Gastrocnemius medialis (tissue), 4 donors: Measurements from ENCODE around the gene NPHS1.

Experiments
- CTCF ChIP-seq, 5 experiments: fragments of 450-650 bp in 3 of 5; fragments of 200-600 bp in 2 of 5; sonication (generic) in 2 of 5; IDR thresholded peaks in 4 of 5; conservative IDR thresholded peaks in 1 of 5; 1 replicate in 4 of 5; 2 replicates in 1 of 5; pipeline ENCODE4 v1.5.1; 2016 to 2019; ENCODE audit warnings: antibody characterized with exemption in 5 of 5, mild to moderate bottlenecking in 3 of 5, moderate library complexity in 3 of 5
- POLR2A ChIP-seq, 2 donors: fragments of 450-650 bp; IDR thresholded peaks; one replicate each; pipeline ENCODE4 v1.6.1; 2017; ENCODE audit warnings: antibody characterized with exemption in 2 of 2, mild to moderate bottlenecking in 2 of 2, moderate library complexity in 2 of 2

- no peak for TF ChIP-seq POLR2A (IDR thresholded peaks at IDR 0.05)
- no peak for TF ChIP-seq CTCF (IDR thresholded peaks at IDR 0.05 in 4 of 5, conservative IDR thresholded peaks at IDR 0.05 in 1 of 5)
These were observed 19.9 kb upstream of the NPHS1 start for GRCh38 chr19:35872180-35872579.
